HG02870 (cell line): ENCODE results near the gene IFNA21.
"Not testable (repeated sequence)": the region's sequence is repeated elsewhere in the genome, so short reads cannot be mapped to it uniquely, and the experiment has no call there.

Experiments used
- ATAC-seq: cut with Tn5 transposase; IDR thresholded peaks from one replicate; pipeline ENCODE4 v1.9.1; 2021; ENCODE audit warnings: mild to moderate bottlenecking, moderate library complexity; ENCODE audit not compliant: unreplicated experiment

IFNA21 gene

GRCh38 chr9:21144603-21145002 is 21.9 kb downstream of the IFNA21 start:
- ATAC-seq: peak; percentile 41

- peak; percentile 80 for ATAC-seq
Observed at GRCh38 chr9:21141427-21141882, 25.0 kb downstream of the IFNA21 start, which contains the start of gene IFNW1. TSS of gene IFNW1 (minus strand) at chr9:21141832. CDS start at chr9:21141570, 262 bp downstream.

GRCh38 chr9:21137020-21137419 is 29.4 kb downstream of the IFNA21 start:
- no peak for ATAC-seq

GRCh38 chr9:21135736-21136135 is 30.7 kb downstream of the IFNA21 start:
- ATAC-seq: no peak

- ATAC-seq: not testable (repeated sequence)
Observed at GRCh38 chr9:21128186-21128585, 38.3 kb downstream of the IFNA21 start.

GRCh38 chr9:21121595-21122251 is 44.7 kb downstream of the IFNA21 start:
- peak; percentile 99 for ATAC-seq

GRCh38 chr9:21121079-21121478 is 45.4 kb downstream of the IFNA21 start:
- no peak for ATAC-seq

- ATAC-seq: no peak
Observed at GRCh38 chr9:21119093-21119770, 47.2 kb downstream of the IFNA21 start.
